Thyroid gland (tissue), 4 donors: ENCODE results near the gene AMN.

Experiments
- POLR2A ChIP-seq, 2 donors: fragments of 450-650 bp; IDR thresholded peaks; one replicate each; pipeline ENCODE4 v1.6.1; 2017; ENCODE audit warnings: antibody characterized with exemption in 2 of 2, mild to moderate bottlenecking in 2 of 2, moderate library complexity in 1 of 2
- TF ChIP-seq, protein P1 (sequence below), 6 experiments: fragments of 200-600 bp in 3 of 6; fragments of 450-650 bp in 3 of 6; sonication (generic) in 3 of 6; IDR thresholded peaks; one replicate each; pipeline ENCODE4 v1.5.1; 2016 to 2019; ENCODE audit warnings: antibody characterized with exemption in 6 of 6, mild to moderate bottlenecking in 2 of 6, inconsistent platforms in 1 of 6, moderate library complexity in 1 of 6

DNA sequence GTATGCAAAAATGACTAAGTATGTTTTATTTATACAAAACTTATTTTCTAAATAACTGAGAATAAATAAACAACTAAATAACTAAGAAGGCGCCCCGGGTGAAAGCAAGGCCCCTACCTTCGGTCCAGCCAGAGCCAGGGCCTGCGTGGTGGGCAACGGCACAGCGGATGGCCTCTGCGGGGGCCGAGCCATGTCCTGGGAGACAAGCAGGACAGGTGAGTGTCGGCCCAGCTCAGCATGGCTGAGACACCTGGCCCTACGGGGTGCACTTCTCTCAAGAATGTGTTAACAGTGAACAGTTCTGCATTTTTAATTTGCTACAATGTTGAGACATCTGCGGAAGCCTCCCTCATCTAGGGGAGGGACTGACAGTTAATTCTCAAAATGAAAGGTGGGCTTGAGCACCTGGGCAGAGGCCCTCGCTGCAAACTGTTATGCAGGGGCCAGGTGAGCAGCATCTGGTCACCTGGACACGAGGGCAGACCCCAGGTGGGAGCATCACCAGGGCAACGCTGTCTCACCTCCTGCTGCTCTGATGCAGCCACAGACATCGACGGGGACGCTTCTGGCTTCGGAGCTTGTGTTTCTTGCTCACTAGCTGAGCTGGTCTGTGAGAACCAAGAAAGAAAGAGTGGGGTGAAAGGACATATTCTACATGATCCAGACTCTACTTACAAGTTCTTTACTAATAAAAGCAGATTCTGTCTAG, 31.8 kb downstream of the AMN start:
- TF ChIP-seq, protein P1, sequence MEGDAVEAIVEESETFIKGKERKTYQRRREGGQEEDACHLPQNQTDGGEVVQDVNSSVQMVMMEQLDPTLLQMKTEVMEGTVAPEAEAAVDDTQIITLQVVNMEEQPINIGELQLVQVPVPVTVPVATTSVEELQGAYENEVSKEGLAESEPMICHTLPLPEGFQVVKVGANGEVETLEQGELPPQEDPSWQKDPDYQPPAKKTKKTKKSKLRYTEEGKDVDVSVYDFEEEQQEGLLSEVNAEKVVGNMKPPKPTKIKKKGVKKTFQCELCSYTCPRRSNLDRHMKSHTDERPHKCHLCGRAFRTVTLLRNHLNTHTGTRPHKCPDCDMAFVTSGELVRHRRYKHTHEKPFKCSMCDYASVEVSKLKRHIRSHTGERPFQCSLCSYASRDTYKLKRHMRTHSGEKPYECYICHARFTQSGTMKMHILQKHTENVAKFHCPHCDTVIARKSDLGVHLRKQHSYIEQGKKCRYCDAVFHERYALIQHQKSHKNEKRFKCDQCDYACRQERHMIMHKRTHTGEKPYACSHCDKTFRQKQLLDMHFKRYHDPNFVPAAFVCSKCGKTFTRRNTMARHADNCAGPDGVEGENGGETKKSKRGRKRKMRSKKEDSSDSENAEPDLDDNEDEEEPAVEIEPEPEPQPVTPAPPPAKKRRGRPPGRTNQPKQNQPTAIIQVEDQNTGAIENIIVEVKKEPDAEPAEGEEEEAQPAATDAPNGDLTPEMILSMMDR (IDR thresholded peaks at IDR 0.05), result no peak
- no peak for TF ChIP-seq POLR2A (IDR thresholded peaks at IDR 0.05)
